GM23338 (cell line): Measurements from ENCODE around the gene CLCN4. TPM values are rescaled to one million over a fixed set of nuclear protein-coding genes. Genes with fewer than 3 reads are reported as not detected.

ENCODE experiments used
- ATAC-seq: fragments of 200-7000 bp; cut with Tn5 transposase; 3 replicates; pipeline ENCODE4 v1.9.1; 2020
- DNase-seq: peaks from one replicate; pipeline ENCODE4 v3.0.0-alpha.2; 2015; ENCODE audit warnings: low spot score
- H2AFZ ChIP-seq: fragments of 200-600 bp; sonication (generic); 2 replicates; pipeline ENCODE4 v1.8.0; 2016; ENCODE audit warnings: antibody characterized with exemption, mild to moderate bottlenecking, moderate library complexity
- H3F3A ChIP-seq: fragments of 200-600 bp; sonication (generic); replicated peaks from 2 replicates; pipeline ENCODE4 v1.8.0; 2017; ENCODE audit warnings: antibody characterized with exemption, mixed run types, low read depth
- H3K27ac ChIP-seq: fragments of 200-600 bp; sonication (generic); 2 replicates; pipeline ENCODE4 v1.6.1; 2016; ENCODE audit warnings: low read depth
- H3K27me3 ChIP-seq: fragments of 200-600 bp; sonication (generic); 2 replicates; pipeline ENCODE4 v1.8.0; 2016; ENCODE audit warnings: mild to moderate bottlenecking, mixed run types, moderate library complexity; ENCODE audit not compliant: insufficient read depth
- H3K36me3 ChIP-seq: fragments of 200-600 bp; sonication (generic); 2 replicates; pipeline ENCODE4 v1.8.0; 2016; ENCODE audit warnings: mild to moderate bottlenecking; ENCODE audit not compliant: insufficient read depth
- H3K4me1 ChIP-seq: fragments of 200-600 bp; sonication (generic); 2 replicates; pipeline ENCODE4 v1.8.0; 2016; ENCODE audit warnings: mild to moderate bottlenecking, moderate library complexity; ENCODE audit not compliant: insufficient read depth
- H3K4me2 ChIP-seq: fragments of 200-600 bp; sonication (generic); 2 replicates; pipeline ENCODE4 v1.7.1; 2017; ENCODE audit warnings: mixed run types
- H3K4me3 ChIP-seq: fragments of 200-600 bp; sonication (generic); 2 replicates; pipeline ENCODE4 v1.6.1; 2016; ENCODE audit warnings: mixed run types
- H3K79me2 ChIP-seq: fragments of 200-600 bp; sonication (generic); replicated peaks from 2 replicates; pipeline ENCODE4 v1.8.0; 2017; ENCODE audit warnings: mild to moderate bottlenecking; ENCODE audit not compliant: insufficient read depth
- H3K9me2 ChIP-seq: fragments of 200-600 bp; sonication (generic); 2 replicates; pipeline ENCODE4 v1.8.0; 2017; ENCODE audit not compliant: insufficient read depth
- H4K20me1 ChIP-seq: fragments of 200-600 bp; sonication (generic); replicated peaks from 2 replicates; pipeline ENCODE4 v1.8.0; 2017; ENCODE audit warnings: mild to moderate bottlenecking; ENCODE audit not compliant: insufficient read depth
- H3K27ac Mint-ChIP-seq: 2 replicates; pipeline ENCODE4 v1.8.0; 2020; ENCODE audit warnings: inconsistent platforms, mild to moderate bottlenecking, moderate library complexity, mixed read lengths
- H3K27me3 Mint-ChIP-seq: 3 replicates; pipeline ENCODE4 v1.8.0; 2022; ENCODE audit warnings: low read depth, mild to moderate bottlenecking, moderate library complexity, mixed read lengths, inconsistent platforms; ENCODE audit not compliant: insufficient read depth, poor library complexity
- H3K36me3 Mint-ChIP-seq: 3 replicates; pipeline ENCODE4 v1.8.0; 2021; ENCODE audit warnings: low read depth, mild to moderate bottlenecking, inconsistent platforms, moderate library complexity, mixed read lengths
- H3K4me1 Mint-ChIP-seq: 3 replicates; pipeline ENCODE4 v1.8.0; 2020; ENCODE audit warnings: mild to moderate bottlenecking, inconsistent platforms, mixed read lengths
- H3K4me3 Mint-ChIP-seq: 3 replicates; pipeline ENCODE4 v1.8.0; 2021; ENCODE audit warnings: moderate library complexity, mild to moderate bottlenecking, inconsistent platforms, mixed read lengths
- H3K9me3 Mint-ChIP-seq: 3 replicates; pipeline ENCODE4 v1.8.0; 2020; ENCODE audit warnings: moderate library complexity, mild to moderate bottlenecking, inconsistent platforms, mixed read lengths
- CREB1 ChIP-seq: fragments of 250-450 bp; sonication (Bioruptor Pico); IDR thresholded peaks from 2 replicates; pipeline ENCODE4 v1.5.0; 2020; ENCODE audit warnings: low read depth, mild to moderate bottlenecking, moderate library complexity
- EZH2 ChIP-seq: fragments of 200-600 bp; sonication (generic); IDR thresholded peaks from one replicate; pipeline ENCODE4 v1.8.0; 2017; ENCODE audit warnings: antibody characterized with exemption, mild to moderate bottlenecking, low read depth; ENCODE audit not compliant: unreplicated experiment
- EZH2phosphoT487 ChIP-seq: fragments of 200-600 bp; sonication (generic); IDR thresholded peaks from one replicate; pipeline ENCODE4 v1.8.1; 2018; ENCODE audit warnings: antibody characterized with exemption; ENCODE audit not compliant: unreplicated experiment
- JUNB ChIP-seq: IDR thresholded peaks from one replicate; pipeline ENCODE4 v1.6.1; 2016; ENCODE audit warnings: antibody characterized with exemption; ENCODE audit not compliant: unreplicated experiment
- NANOG ChIP-seq: IDR thresholded peaks from 2 replicates; pipeline ENCODE4 v1.6.1; 2016; ENCODE audit warnings: antibody characterized with exemption, borderline replicate concordance
- POLR2AphosphoS5 ChIP-seq: IDR thresholded peaks from 2 replicates; pipeline ENCODE4 v1.6.1; 2016; ENCODE audit warnings: antibody characterized with exemption, low read depth
- STAT1 ChIP-seq: IDR thresholded peaks from one replicate; pipeline ENCODE4 v1.6.1; 2016; ENCODE audit warnings: antibody characterized with exemption; ENCODE audit not compliant: unreplicated experiment
- ZNF331 ChIP-seq: fragments of 250-450 bp; sonication (Bioruptor Pico); IDR thresholded peaks from 2 replicates; pipeline ENCODE4 v1.5.0; 2020; ENCODE audit warnings: low read depth, mild to moderate bottlenecking, moderate library complexity
- polyA plus RNA-seq: library from polyadenylated mRNA; unstranded; fragments of >200 nt; fragmentation: Nextera tagmentation; extraction: Ambion mirVana; gene quantifications from 2 replicates; pipeline ENCODE4 v1.2.1, GENCODE V29; 2016
- total RNA-seq: library from RNA; depleted of rRNA; stranded (reverse); fragments of >200 nt; shearing (Covaris generic); gene quantifications from 2 replicates; pipeline ENCODE4 v1.2.3, GENCODE V29; 2014
- TF ChIP-seq, protein P1 (sequence below): IDR thresholded peaks from 2 replicates; pipeline ENCODE4 v1.6.1; 2016; ENCODE audit warnings: antibody characterized with exemption
- TF ChIP-seq, protein P2 (sequence below): IDR thresholded peaks from one replicate; pipeline ENCODE4 v1.6.1; 2018; ENCODE audit warnings: antibody characterized with exemption; ENCODE audit not compliant: unreplicated experiment
- TF ChIP-seq, protein P3 (sequence below), 2 experiments: fragments of 200-600 bp in 1 of 2; sonication (generic) in 1 of 2; conservative IDR thresholded peaks; 2 replicates each; pipeline versions ENCODE4 v1.5.1 to v1.6.1; 2016 to 2017; ENCODE audit warnings: antibody characterized with exemption in 2 of 2, low read depth in 2 of 2, mild to moderate bottlenecking in 2 of 2, moderate library complexity in 1 of 2
- TF ChIP-seq, protein P4 (sequence below): fragments of 250-450 bp; sonication (Bioruptor Pico); IDR thresholded peaks from 2 replicates; pipeline ENCODE4 v1.5.0; 2020; ENCODE audit warnings: mild to moderate bottlenecking, moderate library complexity

The CLCN4 gene
- total and polyA plus RNA-seq, 2 experiments from 2014 or later = 1.2 to 4.9 TPM

DNA sequence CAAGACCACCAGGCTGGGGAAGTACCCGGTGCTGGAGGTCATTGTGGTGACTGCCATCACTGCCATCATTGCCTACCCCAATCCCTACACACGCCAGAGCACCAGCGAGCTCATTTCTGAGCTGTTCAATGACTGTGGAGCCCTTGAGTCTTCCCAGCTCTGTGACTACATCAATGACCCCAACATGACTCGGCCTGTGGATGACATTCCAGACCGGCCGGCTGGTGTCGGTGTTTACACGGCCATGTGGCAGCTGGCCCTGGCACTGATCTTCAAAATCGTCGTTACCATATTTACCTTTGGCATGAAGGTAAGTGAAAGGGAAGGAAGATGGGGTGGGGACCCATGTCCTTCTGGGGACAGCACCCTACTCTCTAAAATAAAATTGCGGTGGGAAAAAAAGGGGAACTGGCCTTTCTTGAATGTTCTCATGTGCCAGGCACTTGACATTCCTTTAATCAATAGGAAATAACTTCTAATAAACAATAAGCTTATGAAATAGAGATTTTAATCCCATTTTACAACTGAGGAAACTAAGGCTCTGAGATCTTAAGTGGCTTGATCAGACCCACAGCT, 51.6 kb downstream of the CLCN4 start:
- no peak overlapping the region for H3K4me3 Mint-ChIP-seq
- Histone ChIP-seq H3K27ac (no peak overlapping the region), H3K27me3 (no peaks in the 10 kb centered on the region), H3F3A (no peaks in the 10 kb centered on the region), H4K20me1 (no peaks in the 10 kb centered on the region), H3K4me3 (no peak overlapping the region), H2AFZ (no peak overlapping the region), H3K4me2 (no peak overlapping the region), H3K4me1 (no peaks in the 10 kb centered on the region), H3K9me2 (no peaks in the 10 kb centered on the region), H3K79me2 (no peaks in the 10 kb centered on the region), H3K36me3 (no peaks in the 10 kb centered on the region)
- no peaks in the 10 kb centered on the region for H3K4me1 Mint-ChIP-seq
- TF ChIP-seq STAT1 = no peak
- TF ChIP-seq, protein P1, sequence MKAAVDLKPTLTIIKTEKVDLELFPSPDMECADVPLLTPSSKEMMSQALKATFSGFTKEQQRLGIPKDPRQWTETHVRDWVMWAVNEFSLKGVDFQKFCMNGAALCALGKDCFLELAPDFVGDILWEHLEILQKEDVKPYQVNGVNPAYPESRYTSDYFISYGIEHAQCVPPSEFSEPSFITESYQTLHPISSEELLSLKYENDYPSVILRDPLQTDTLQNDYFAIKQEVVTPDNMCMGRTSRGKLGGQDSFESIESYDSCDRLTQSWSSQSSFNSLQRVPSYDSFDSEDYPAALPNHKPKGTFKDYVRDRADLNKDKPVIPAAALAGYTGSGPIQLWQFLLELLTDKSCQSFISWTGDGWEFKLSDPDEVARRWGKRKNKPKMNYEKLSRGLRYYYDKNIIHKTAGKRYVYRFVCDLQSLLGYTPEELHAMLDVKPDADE = no peak
- TF ChIP-seq, protein P2, sequence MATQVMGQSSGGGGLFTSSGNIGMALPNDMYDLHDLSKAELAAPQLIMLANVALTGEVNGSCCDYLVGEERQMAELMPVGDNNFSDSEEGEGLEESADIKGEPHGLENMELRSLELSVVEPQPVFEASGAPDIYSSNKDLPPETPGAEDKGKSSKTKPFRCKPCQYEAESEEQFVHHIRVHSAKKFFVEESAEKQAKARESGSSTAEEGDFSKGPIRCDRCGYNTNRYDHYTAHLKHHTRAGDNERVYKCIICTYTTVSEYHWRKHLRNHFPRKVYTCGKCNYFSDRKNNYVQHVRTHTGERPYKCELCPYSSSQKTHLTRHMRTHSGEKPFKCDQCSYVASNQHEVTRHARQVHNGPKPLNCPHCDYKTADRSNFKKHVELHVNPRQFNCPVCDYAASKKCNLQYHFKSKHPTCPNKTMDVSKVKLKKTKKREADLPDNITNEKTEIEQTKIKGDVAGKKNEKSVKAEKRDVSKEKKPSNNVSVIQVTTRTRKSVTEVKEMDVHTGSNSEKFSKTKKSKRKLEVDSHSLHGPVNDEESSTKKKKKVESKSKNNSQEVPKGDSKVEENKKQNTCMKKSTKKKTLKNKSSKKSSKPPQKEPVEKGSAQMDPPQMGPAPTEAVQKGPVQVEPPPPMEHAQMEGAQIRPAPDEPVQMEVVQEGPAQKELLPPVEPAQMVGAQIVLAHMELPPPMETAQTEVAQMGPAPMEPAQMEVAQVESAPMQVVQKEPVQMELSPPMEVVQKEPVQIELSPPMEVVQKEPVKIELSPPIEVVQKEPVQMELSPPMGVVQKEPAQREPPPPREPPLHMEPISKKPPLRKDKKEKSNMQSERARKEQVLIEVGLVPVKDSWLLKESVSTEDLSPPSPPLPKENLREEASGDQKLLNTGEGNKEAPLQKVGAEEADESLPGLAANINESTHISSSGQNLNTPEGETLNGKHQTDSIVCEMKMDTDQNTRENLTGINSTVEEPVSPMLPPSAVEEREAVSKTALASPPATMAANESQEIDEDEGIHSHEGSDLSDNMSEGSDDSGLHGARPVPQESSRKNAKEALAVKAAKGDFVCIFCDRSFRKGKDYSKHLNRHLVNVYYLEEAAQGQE = no peak
- TF ChIP-seq, protein P3, sequence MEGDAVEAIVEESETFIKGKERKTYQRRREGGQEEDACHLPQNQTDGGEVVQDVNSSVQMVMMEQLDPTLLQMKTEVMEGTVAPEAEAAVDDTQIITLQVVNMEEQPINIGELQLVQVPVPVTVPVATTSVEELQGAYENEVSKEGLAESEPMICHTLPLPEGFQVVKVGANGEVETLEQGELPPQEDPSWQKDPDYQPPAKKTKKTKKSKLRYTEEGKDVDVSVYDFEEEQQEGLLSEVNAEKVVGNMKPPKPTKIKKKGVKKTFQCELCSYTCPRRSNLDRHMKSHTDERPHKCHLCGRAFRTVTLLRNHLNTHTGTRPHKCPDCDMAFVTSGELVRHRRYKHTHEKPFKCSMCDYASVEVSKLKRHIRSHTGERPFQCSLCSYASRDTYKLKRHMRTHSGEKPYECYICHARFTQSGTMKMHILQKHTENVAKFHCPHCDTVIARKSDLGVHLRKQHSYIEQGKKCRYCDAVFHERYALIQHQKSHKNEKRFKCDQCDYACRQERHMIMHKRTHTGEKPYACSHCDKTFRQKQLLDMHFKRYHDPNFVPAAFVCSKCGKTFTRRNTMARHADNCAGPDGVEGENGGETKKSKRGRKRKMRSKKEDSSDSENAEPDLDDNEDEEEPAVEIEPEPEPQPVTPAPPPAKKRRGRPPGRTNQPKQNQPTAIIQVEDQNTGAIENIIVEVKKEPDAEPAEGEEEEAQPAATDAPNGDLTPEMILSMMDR (conservative IDR thresholded peaks at IDR 0.05; ENCODE audit: low read depth in 2 of 2) = no peak
- no peak for TF ChIP-seq CREB1 (CRISPR knock-in tag)
- no peak for TF ChIP-seq EZH2phosphoT487
- TF ChIP-seq, protein P4, sequence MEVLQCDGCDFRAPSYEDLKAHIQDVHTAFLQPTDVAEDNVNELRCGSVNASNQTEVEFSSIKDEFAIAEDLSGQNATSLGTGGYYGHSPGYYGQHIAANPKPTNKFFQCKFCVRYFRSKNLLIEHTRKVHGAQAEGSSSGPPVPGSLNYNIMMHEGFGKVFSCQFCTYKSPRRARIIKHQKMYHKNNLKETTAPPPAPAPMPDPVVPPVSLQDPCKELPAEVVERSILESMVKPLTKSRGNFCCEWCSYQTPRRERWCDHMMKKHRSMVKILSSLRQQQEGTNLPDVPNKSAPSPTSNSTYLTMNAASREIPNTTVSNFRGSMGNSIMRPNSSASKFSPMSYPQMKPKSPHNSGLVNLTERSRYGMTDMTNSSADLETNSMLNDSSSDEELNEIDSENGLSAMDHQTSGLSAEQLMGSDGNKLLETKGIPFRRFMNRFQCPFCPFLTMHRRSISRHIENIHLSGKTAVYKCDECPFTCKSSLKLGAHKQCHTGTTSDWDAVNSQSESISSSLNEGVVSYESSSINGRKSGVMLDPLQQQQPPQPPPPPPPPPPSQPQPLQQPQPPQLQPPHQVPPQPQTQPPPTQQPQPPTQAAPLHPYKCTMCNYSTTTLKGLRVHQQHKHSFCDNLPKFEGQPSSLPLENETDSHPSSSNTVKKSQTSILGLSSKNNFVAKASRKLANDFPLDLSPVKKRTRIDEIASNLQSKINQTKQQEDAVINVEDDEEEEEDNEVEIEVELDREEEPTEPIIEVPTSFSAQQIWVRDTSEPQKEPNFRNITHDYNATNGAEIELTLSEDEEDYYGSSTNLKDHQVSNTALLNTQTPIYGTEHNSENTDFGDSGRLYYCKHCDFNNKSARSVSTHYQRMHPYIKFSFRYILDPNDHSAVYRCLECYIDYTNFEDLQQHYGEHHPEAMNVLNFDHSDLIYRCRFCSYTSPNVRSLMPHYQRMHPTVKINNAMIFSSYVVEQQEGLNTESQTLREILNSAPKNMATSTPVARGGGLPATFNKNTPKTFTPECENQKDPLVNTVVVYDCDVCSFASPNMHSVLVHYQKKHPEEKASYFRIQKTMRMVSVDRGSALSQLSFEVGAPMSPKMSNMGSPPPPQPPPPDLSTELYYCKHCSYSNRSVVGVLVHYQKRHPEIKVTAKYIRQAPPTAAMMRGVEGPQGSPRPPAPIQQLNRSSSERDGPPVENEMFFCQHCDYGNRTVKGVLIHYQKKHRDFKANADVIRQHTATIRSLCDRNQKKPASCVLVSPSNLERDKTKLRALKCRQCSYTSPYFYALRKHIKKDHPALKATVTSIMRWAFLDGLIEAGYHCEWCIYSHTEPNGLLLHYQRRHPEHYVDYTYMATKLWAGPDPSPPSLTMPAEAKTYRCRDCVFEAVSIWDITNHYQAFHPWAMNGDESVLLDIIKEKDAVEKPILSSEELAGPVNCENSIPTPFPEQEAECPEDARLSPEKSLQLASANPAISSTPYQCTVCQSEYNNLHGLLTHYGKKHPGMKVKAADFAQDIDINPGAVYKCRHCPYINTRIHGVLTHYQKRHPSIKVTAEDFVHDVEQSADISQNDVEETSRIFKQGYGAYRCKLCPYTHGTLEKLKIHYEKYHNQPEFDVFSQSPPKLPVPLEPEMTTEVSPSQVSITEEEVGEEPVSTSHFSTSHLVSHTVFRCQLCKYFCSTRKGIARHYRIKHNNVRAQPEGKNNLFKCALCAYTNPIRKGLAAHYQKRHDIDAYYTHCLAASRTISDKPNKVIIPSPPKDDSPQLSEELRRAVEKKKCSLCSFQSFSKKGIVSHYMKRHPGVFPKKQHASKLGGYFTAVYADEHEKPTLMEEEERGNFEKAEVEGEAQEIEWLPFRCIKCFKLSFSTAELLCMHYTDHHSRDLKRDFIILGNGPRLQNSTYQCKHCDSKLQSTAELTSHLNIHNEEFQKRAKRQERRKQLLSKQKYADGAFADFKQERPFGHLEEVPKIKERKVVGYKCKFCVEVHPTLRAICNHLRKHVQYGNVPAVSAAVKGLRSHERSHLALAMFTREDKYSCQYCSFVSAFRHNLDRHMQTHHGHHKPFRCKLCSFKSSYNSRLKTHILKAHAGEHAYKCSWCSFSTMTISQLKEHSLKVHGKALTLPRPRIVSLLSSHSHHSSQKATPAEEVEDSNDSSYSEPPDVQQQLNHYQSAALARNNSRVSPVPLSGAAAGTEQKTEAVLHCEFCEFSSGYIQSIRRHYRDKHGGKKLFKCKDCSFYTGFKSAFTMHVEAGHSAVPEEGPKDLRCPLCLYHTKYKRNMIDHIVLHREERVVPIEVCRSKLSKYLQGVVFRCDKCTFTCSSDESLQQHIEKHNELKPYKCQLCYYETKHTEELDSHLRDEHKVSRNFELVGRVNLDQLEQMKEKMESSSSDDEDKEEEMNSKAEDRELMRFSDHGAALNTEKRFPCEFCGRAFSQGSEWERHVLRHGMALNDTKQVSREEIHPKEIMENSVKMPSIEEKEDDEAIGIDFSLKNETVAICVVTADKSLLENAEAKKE (CRISPR knock-in tag) = no peak
- no peak for TF ChIP-seq ZNF331 (CRISPR knock-in tag)
- TF ChIP-seq POLR2AphosphoS5 = no peak
- TF ChIP-seq JUNB = no peak
- no peak for TF ChIP-seq EZH2
- no peak for TF ChIP-seq NANOG
- peaks cover 15% of the 10 kb centered on the region for H3K36me3 Mint-ChIP-seq
- H3K27me3 Mint-ChIP-seq = no peaks in the 10 kb centered on the region
- H3K9me3 Mint-ChIP-seq = no peaks in the 10 kb centered on the region; the same call in 2 of the 3 replicates
- no peak overlapping the region for H3K27ac Mint-ChIP-seq
- ATAC-seq (no peak), DNase-seq (no peak)
